Measurements from ENCODE around the gene VPS13C.

VPS13C gene

GRCh38 chr15:61815356-61816083 lies 244.7 kb downstream of the VPS13C start:
- no peak overlapping the region for H3K4me3 ChIP-seq (ENCODE audit: low read depth, low read length)
- TF ChIP-seq, protein P1, sequence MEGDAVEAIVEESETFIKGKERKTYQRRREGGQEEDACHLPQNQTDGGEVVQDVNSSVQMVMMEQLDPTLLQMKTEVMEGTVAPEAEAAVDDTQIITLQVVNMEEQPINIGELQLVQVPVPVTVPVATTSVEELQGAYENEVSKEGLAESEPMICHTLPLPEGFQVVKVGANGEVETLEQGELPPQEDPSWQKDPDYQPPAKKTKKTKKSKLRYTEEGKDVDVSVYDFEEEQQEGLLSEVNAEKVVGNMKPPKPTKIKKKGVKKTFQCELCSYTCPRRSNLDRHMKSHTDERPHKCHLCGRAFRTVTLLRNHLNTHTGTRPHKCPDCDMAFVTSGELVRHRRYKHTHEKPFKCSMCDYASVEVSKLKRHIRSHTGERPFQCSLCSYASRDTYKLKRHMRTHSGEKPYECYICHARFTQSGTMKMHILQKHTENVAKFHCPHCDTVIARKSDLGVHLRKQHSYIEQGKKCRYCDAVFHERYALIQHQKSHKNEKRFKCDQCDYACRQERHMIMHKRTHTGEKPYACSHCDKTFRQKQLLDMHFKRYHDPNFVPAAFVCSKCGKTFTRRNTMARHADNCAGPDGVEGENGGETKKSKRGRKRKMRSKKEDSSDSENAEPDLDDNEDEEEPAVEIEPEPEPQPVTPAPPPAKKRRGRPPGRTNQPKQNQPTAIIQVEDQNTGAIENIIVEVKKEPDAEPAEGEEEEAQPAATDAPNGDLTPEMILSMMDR (IDR thresholded peaks at IDR 0.05; ENCODE audit: low read depth, low read length): no peak
- in situ Hi-C loops (cut with HindIII; ENCODE audit: low sequenced_read_pairs): no loop called here
- no peak for DNase-seq (ENCODE audit: low read depth, low spot score)

- H3K4me3 ChIP-seq (ENCODE audit: low read depth, low read length): no peak overlapping the region
- DNase-seq (ENCODE audit: low read depth, low spot score): no peak
- TF ChIP-seq, protein P1 (IDR thresholded peaks at IDR 0.05; ENCODE audit: low read depth, low read length): no peak
- in situ Hi-C loops (cut with HindIII; ENCODE audit: low sequenced_read_pairs): no loop called here
These were observed 247.8 kb downstream of the VPS13C start for GRCh38 chr15:61812476-61812875.

DNA sequence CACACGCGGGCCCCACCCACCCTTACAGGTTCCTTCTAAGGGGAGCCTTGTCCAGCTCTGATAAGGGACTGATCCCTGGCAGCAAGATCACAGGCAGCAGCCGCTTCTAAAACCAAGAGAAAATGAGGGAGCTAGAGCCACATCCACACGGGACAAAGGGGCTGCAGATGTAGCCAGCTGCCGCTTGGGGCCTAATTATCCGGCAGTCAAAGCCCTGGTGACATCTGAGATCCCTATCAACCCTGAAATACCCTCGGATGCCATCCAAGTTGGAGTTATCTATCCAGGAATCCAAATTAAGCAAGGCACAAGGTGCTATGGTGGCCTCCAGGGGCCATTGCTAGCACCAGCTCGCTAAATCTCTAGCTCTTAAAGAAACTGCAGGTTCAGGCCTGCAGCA lies 248.3 kb downstream of the VPS13C start:
- no peak overlapping the region for H3K4me3 ChIP-seq (ENCODE audit: low read depth, low read length)
- TF ChIP-seq, protein P1 (IDR thresholded peaks at IDR 0.05; ENCODE audit: low read depth, low read length): no peak
- DNase-seq (ENCODE audit: low read depth, low spot score): no peak
- in situ Hi-C loops (cut with HindIII; ENCODE audit: low sequenced_read_pairs): no loop called here

GRCh38 chr15:61809216-61809615 lies 251.0 kb downstream of the VPS13C start:
- H3K4me3 ChIP-seq (ENCODE audit: low read depth, low read length): no peak overlapping the region
- TF ChIP-seq, protein P1 (IDR thresholded peaks at IDR 0.05; ENCODE audit: low read depth, low read length): no peak
- no peak for DNase-seq (ENCODE audit: low read depth, low spot score)
- in situ Hi-C loops (cut with HindIII; ENCODE audit: low sequenced_read_pairs): no loop called here

DNA sequence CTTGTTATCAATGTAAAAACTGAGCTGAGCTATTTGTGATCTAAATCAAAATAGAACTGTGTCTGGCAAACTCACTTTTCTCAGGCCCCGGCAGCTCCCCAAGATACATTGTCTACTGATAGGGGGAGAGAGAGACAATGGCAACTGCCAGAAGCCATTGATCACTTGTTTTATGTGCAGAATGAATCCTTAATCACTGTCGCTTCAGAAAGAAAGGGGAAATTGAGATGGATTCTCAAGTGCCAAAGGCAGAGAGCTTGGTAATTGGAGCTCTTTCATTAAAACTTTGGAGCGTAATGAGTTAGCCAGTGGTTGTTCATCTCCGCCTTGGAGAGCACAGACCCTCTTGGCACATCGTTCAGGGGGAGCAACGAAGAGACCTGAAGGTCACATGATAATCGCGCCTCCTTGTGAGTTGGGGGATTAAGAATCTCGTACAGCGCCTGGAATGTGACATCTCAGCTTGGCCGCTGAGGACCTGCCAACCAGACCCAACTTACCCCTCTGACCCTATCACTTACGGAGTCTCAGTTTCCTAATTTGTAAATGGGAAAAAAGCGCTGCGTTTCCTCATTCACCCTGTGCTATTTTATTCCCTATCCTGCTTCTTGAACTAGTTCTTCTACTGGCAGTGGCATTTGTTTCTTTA lies 252.8 kb downstream of the VPS13C start:
- no peak overlapping the region for H3K4me3 ChIP-seq (ENCODE audit: low read depth, low read length)
- TF ChIP-seq, protein P1 (IDR thresholded peaks at IDR 0.05; ENCODE audit: low read depth, low read length): no peak
- no peak for DNase-seq (ENCODE audit: low read depth, low spot score)
- in situ Hi-C loops (cut with HindIII; ENCODE audit: low sequenced_read_pairs): no loop called here
